NCI-H2196 treated with DMSO at 0.1 percent for 48 hours (cell line): ENCODE measurements around the gene TPCN1.
A peak's percentile ranks its signal among the peaks of the same experiment; 100 is the strongest.

Experiments
- DNase-seq: peaks from one replicate; lab custom pipeline; 2025; ENCODE audit not compliant: unreplicated experiment; lab: John Stamatoyannopoulos, UW

The TPCN1 gene

GRCh38 chr12:113221181-113221996 is at the start of gene TPCN1:
Gene TPCN1, plus strand, starts transcription at chr12:113221464. Its CDS starts 5,389 bp downstream, at chr12:113226853.
- peak; percentile 100 for DNase-seq

GRCh38 chr12:113171543-113171942 is 49.7 kb upstream of the TPCN1 start:
- DNase-seq: no peak

- no peak for DNase-seq
These were observed 49.1 kb upstream of the TPCN1 start for GRCh38 chr12:113172185-113172584.

GRCh38 chr12:113173081-113173698 is 48.1 kb upstream of the TPCN1 start:
- no peak for DNase-seq

- DNase-seq: no peak
These were observed 46.5 kb upstream of the TPCN1 start for GRCh38 chr12:113174461-113175384.

- DNase-seq: no peak
These were observed 42.2 kb upstream of the TPCN1 start for GRCh38 chr12:113179023-113179422.

GRCh38 chr12:113180333-113180732 is 40.9 kb upstream of the TPCN1 start:
- no peak for DNase-seq

GRCh38 chr12:113181975-113182374 is 39.3 kb upstream of the TPCN1 start:
- DNase-seq: no peak

GRCh38 chr12:113183030-113183589 is 38.2 kb upstream of the TPCN1 start:
- DNase-seq: no peak

GRCh38 chr12:113184098-113184899 is 37.0 kb upstream of the TPCN1 start:
- no peak for DNase-seq

GRCh38 chr12:113184900-113185179 is 36.4 kb upstream of the TPCN1 start:
- peak; percentile 74 for DNase-seq

GRCh38 chr12:113185180-113186032 is 35.9 kb upstream of the TPCN1 start, which contains the start of the genes DDX54 and RITA1:
Gene DDX54, minus strand, starts transcription at chr12:113185478. Its CDS starts 27 bp downstream, at chr12:113185451.
Gene RITA1, plus strand, starts transcription at chr12:113185721. Its CDS starts 1,026 bp downstream, at chr12:113186747.
- DNase-seq: peak; percentile 45

GRCh38 chr12:113186033-113186365 is 35.3 kb upstream of the TPCN1 start:
- DNase-seq: no peak

GRCh38 chr12:113186666-113187325 is 34.5 kb upstream of the TPCN1 start:
- no peak for DNase-seq

GRCh38 chr12:113189361-113189760 is 31.9 kb upstream of the TPCN1 start:
- no peak for DNase-seq

GRCh38 chr12:113190761-113191160 is 30.5 kb upstream of the TPCN1 start:
- DNase-seq: peak; percentile 50

- no peak for DNase-seq
These were observed 30.0 kb upstream of the TPCN1 start for GRCh38 chr12:113191227-113191626.

- no peak for DNase-seq
These were observed 26.3 kb upstream of the TPCN1 start for GRCh38 chr12:113194971-113195391.

GRCh38 chr12:113195598-113195997 is 25.7 kb upstream of the TPCN1 start:
- no peak for DNase-seq
